Neural cell (in vitro differentiated cells): Measurements from ENCODE around the gene ABCB4. TPM values are rescaled to one million over a fixed set of nuclear protein-coding genes. Genes with fewer than 3 reads are reported as not detected.
A peak's percentile ranks its signal among the peaks of the same experiment; 100 is the strongest.

Experiments
- H2AFZ ChIP-seq: fragments of 200-600, 300-800 bp; sonication (generic), shearing (Covaris generic); 2 replicates; pipeline ENCODE4 v1.6.0; 2014; ENCODE audit warnings: low read depth, mild to moderate bottlenecking, antibody characterized with exemption, low read length, moderate library complexity
- H3F3A ChIP-seq: fragments of 200-600 bp; shearing (Covaris generic); 2 replicates; pipeline ENCODE4 v1.6.1; 2016; ENCODE audit warnings: mild to moderate bottlenecking, moderate library complexity, mixed read lengths, antibody characterized with exemption, low read length; ENCODE audit not compliant: insufficient read depth, poor library complexity, severe bottlenecking
- H3K27ac ChIP-seq: fragments of 200-600, 300-800 bp; sonication (generic), shearing (Covaris generic); 2 replicates; pipeline ENCODE4 v1.5.1; 2014; ENCODE audit warnings: mild to moderate bottlenecking, low read length, moderate library complexity
- H3K27me3 ChIP-seq: fragments of 300-800, 200-600 bp; sonication (generic), shearing (Covaris generic); 2 replicates; pipeline ENCODE4 v1.6.0; 2014; ENCODE audit warnings: mild to moderate bottlenecking, low read depth, low read length, moderate library complexity; ENCODE audit not compliant: insufficient read depth
- H3K36me3 ChIP-seq: fragments of 300-800, 200-600 bp; sonication (generic), shearing (Covaris generic); 2 replicates; pipeline ENCODE4 v1.5.1; 2014; ENCODE audit warnings: mild to moderate bottlenecking, antibody characterized with exemption, low read length, moderate library complexity; ENCODE audit not compliant: insufficient read depth
- H3K4me2 ChIP-seq: fragments of 300-800, 200-600 bp; sonication (generic), shearing (Covaris generic); 2 replicates; pipeline ENCODE4 v1.6.0; 2014; ENCODE audit warnings: mild to moderate bottlenecking, low read length
- H3K4me3 ChIP-seq: fragments of 300-800, 200-600 bp; sonication (generic), shearing (Covaris generic); 2 replicates; pipeline ENCODE4 v1.5.1; 2014; ENCODE audit warnings: mild to moderate bottlenecking, low read length, moderate library complexity
- H3K79me2 ChIP-seq: fragments of 200-600 bp; shearing (Covaris generic); replicated peaks from 2 replicates; pipeline ENCODE4 v1.6.0; 2014; ENCODE audit warnings: mild to moderate bottlenecking, low read length, moderate library complexity; ENCODE audit not compliant: insufficient read depth
- H3K9ac ChIP-seq: fragments of 300-800, 200-600 bp; sonication (generic), shearing (Covaris generic); 2 replicates; pipeline ENCODE4 v1.6.1; 2016; ENCODE audit warnings: mild to moderate bottlenecking, low read length, mixed read lengths
- H3K9me2 ChIP-seq: fragments of 200-600 bp; shearing (Covaris generic); 2 replicates; pipeline ENCODE4 v1.6.1; 2016; ENCODE audit warnings: mild to moderate bottlenecking, low read length, mixed read lengths; ENCODE audit not compliant: insufficient read depth
- H3K9me3 ChIP-seq: fragments of 200-600, 300-800 bp; sonication (generic), shearing (Covaris generic); 2 replicates; pipeline ENCODE4 v1.6.1; 2016; ENCODE audit warnings: mild to moderate bottlenecking, mixed run types, low read length, moderate library complexity, mixed read lengths
- H4K20me1 ChIP-seq: fragments of 200-600 bp; shearing (Covaris generic); 2 replicates; pipeline ENCODE4 v1.6.1; 2016; ENCODE audit warnings: mild to moderate bottlenecking, mixed run types; ENCODE audit not compliant: insufficient read depth
- EP300 ChIP-seq: fragments of 450-650 bp; conservative IDR thresholded peaks from 2 replicates; pipeline ENCODE4 v1.6.1; 2014; ENCODE audit warnings: antibody characterized with exemption, mild to moderate bottlenecking, moderate library complexity; ENCODE audit not compliant: poor library complexity, severe bottlenecking
- EZH2 ChIP-seq: fragments of 200-600, 300-800 bp; shearing (Covaris generic), sonication (generic); IDR thresholded peaks from 2 replicates; pipeline ENCODE4 v1.6.1; 2014; ENCODE audit warnings: antibody characterized with exemption, low read length, borderline replicate concordance, mild to moderate bottlenecking; ENCODE audit not compliant: insufficient read depth, poor library complexity, severe bottlenecking
- MXI1 ChIP-seq: fragments of 450-650 bp; conservative IDR thresholded peaks from 2 replicates; pipeline ENCODE4 v1.6.1; 2014; ENCODE audit warnings: antibody characterized with exemption, mild to moderate bottlenecking; ENCODE audit not compliant: poor library complexity, severe bottlenecking
- POLR2AphosphoS5 ChIP-seq: IDR thresholded peaks from 2 replicates; pipeline ENCODE4 v1.6.1; 2012
- RAD21 ChIP-seq: fragments of 450-650 bp; conservative IDR thresholded peaks from 2 replicates; pipeline ENCODE4 v1.6.1; 2014; ENCODE audit warnings: antibody characterized with exemption, mild to moderate bottlenecking, moderate library complexity
- SMC3 ChIP-seq: fragments of 450-650 bp; conservative IDR thresholded peaks from 2 replicates; pipeline ENCODE4 v1.6.1; 2014; ENCODE audit warnings: antibody characterized with exemption, mild to moderate bottlenecking, moderate library complexity; ENCODE audit not compliant: poor library complexity
- TAF1 ChIP-seq: IDR thresholded peaks from 2 replicates; pipeline ENCODE4 v1.6.1; 2012; ENCODE audit warnings: low read depth
- polyA plus RNA-seq: library from polyadenylated mRNA; depleted of rRNA; stranded (reverse); fragments of >200 nt; gene quantifications from 2 replicates; pipeline ENCODE4 v1.2.3, GENCODE V29; 2014
- TF ChIP-seq, protein P1 (sequence below): fragments of 450-650 bp; IDR thresholded peaks from 2 replicates; pipeline ENCODE4 v1.5.1; 2014; ENCODE audit warnings: antibody characterized with exemption, mild to moderate bottlenecking, moderate library complexity; ENCODE audit not compliant: poor library complexity, severe bottlenecking
- TF ChIP-seq, protein P2 (sequence below): IDR thresholded peaks from 2 replicates; pipeline ENCODE4 v1.6.1; 2012; ENCODE audit warnings: borderline replicate concordance

The ABCB4 gene
- polyA plus RNA-seq, 1 donor from 2014 or later: not detected

DNA sequence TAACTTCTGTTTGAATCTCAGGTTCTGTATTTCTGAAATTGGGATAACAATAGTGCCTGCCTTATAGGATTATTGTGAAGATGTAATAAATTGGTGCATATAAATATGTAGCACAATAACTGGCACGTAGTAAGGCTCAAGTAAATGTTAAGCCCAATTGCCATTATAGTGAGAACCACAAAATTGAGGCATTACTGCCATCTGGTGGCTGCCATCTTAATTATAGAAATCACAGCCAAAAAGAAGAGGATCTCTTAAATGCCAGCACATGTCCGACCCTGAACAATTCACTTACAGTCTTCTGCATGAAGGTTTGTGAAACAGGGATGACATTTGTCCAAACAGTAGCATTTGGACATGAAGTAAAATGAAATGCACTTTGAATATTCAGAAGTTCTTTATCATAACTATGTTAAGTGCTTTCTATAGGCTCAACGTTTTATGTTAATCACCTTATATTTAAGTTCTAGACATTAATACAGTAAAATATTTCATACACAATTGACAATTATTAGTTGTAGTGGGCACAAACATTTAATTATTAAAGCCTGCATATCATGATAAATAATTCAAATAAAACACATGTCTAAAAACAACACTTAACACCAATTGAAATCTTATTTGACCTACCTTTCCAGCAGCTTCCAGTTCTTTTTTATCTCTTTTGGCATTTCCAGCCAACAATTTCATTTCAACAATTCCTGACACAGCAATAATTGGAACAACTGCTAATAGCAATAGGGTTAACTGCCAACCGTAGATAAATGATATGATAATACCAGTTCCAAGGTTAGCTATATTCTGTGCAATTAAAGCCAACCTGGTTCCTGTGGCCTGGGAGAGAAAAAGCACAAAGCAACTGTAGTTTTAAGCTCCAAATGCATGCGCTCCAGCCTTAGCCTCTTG lies 58.5 kb downstream of the ABCB4 start:
- H3K9me3 ChIP-seq: no peaks in the 10 kb centered on the region
- H3K27me3 ChIP-seq: no peaks in the 10 kb centered on the region
- H3K9ac ChIP-seq: no peak overlapping the region
- peak; percentile 88 for TF ChIP-seq SMC3
- TF ChIP-seq, protein P1, sequence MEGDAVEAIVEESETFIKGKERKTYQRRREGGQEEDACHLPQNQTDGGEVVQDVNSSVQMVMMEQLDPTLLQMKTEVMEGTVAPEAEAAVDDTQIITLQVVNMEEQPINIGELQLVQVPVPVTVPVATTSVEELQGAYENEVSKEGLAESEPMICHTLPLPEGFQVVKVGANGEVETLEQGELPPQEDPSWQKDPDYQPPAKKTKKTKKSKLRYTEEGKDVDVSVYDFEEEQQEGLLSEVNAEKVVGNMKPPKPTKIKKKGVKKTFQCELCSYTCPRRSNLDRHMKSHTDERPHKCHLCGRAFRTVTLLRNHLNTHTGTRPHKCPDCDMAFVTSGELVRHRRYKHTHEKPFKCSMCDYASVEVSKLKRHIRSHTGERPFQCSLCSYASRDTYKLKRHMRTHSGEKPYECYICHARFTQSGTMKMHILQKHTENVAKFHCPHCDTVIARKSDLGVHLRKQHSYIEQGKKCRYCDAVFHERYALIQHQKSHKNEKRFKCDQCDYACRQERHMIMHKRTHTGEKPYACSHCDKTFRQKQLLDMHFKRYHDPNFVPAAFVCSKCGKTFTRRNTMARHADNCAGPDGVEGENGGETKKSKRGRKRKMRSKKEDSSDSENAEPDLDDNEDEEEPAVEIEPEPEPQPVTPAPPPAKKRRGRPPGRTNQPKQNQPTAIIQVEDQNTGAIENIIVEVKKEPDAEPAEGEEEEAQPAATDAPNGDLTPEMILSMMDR: peak; percentile 87
- TF ChIP-seq RAD21: peak; percentile 89
- no peak for TF ChIP-seq TAF1
- TF ChIP-seq POLR2AphosphoS5: no peak
- no peak for TF ChIP-seq MXI1
- TF ChIP-seq EP300: no peak
- no peaks in the 10 kb centered on the region for H3F3A ChIP-seq
- no peaks in the 10 kb centered on the region for H4K20me1 ChIP-seq
- H2AFZ ChIP-seq: no peak overlapping the region
- H3K4me2 ChIP-seq: no peak overlapping the region
- H3K79me2 ChIP-seq: no peaks in the 10 kb centered on the region
- H3K36me3 ChIP-seq: no peaks in the 10 kb centered on the region
- no peak overlapping the region for H3K4me3 ChIP-seq
- no peak overlapping the region for H3K27ac ChIP-seq
- no peaks in the 10 kb centered on the region for H3K9me2 ChIP-seq

DNA sequence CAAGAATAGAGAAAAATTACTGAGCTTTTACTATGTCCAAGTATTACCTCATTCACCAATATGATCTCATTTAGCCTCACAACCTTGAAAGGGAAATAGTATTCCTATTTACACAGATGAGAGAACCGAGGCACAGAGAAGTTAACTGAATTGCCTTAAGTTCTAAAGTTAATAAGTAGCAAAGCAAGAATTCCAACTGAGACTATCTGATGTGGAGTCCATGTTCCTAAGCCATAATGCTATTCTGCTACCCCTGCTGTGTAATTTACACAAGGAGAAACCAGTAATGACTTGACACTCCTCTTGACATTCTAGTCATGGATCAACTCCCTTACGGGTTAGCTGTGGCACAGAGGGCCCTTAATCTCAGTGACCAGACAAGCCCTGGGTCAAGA lies 60.7 kb downstream of the ABCB4 start:
- Histone ChIP-seq H3K36me3 (no peaks in the 10 kb centered on the region), H3K4me2 (no peak overlapping the region), H3K9me2 (no peaks in the 10 kb centered on the region), H3F3A (no peaks in the 10 kb centered on the region), H3K79me2 (no peaks in the 10 kb centered on the region), H3K27me3 (no peaks in the 10 kb centered on the region), H2AFZ (no peak overlapping the region), H4K20me1 (no peaks in the 10 kb centered on the region), H3K4me3 (no peak overlapping the region), H3K9ac (no peak overlapping the region), H3K27ac (no peak overlapping the region), H3K9me3 (no peaks in the 10 kb centered on the region)
- TF ChIP-seq EP300: no peak
- no peak for TF ChIP-seq EZH2
- TF ChIP-seq, protein P2, sequence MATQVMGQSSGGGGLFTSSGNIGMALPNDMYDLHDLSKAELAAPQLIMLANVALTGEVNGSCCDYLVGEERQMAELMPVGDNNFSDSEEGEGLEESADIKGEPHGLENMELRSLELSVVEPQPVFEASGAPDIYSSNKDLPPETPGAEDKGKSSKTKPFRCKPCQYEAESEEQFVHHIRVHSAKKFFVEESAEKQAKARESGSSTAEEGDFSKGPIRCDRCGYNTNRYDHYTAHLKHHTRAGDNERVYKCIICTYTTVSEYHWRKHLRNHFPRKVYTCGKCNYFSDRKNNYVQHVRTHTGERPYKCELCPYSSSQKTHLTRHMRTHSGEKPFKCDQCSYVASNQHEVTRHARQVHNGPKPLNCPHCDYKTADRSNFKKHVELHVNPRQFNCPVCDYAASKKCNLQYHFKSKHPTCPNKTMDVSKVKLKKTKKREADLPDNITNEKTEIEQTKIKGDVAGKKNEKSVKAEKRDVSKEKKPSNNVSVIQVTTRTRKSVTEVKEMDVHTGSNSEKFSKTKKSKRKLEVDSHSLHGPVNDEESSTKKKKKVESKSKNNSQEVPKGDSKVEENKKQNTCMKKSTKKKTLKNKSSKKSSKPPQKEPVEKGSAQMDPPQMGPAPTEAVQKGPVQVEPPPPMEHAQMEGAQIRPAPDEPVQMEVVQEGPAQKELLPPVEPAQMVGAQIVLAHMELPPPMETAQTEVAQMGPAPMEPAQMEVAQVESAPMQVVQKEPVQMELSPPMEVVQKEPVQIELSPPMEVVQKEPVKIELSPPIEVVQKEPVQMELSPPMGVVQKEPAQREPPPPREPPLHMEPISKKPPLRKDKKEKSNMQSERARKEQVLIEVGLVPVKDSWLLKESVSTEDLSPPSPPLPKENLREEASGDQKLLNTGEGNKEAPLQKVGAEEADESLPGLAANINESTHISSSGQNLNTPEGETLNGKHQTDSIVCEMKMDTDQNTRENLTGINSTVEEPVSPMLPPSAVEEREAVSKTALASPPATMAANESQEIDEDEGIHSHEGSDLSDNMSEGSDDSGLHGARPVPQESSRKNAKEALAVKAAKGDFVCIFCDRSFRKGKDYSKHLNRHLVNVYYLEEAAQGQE: no peak
- TF ChIP-seq TAF1: no peak
- TF ChIP-seq SMC3: no peak
- TF ChIP-seq POLR2AphosphoS5: no peak
- TF ChIP-seq MXI1: no peak
- TF ChIP-seq, protein P1: no peak
- TF ChIP-seq RAD21: no peak
